NCI-H146 (cell line): ENCODE measurements around the gene CNDP2.

Experiments
- DNase-seq: peaks from one replicate; lab custom pipeline; 2025; lab: John Stamatoyannopoulos, UW

CNDP2 gene

DNA sequence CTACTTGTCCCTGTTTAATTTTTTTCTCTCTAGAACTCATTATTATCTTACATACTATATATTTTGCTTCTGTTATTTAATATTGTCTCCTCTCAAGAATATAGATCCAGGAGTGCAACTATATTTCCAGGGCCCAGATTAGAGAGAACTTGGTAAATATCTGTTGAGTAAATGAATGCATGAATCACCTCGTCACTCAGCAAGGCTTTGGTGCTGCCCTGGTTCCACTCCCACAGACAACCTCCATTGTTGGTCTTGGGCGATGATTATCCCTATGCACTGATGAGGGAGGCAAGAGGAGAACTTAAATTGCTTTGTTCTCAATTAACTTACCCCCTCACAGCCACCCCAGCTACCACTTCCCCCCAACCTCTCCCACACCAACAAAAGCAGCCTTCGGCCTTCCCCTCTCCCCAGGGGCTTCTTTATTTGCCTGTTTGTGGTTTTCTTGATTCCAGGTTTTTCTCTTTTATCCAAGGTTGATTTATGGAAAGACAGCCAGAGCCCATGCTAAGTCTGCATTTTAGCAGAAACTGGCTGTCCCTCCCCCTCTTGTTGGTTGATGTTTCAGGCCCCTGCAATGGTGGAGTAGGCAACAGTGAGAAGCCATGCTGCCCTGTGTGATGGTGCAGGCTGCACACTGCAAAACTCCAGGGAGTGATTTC lies 22.1 kb upstream of the CNDP2 start:
- no peak for DNase-seq

GRCh38 chr18:74476140-74476539 lies 20.0 kb upstream of the CNDP2 start:
- DNase-seq = peak; percentile 60

DNA sequence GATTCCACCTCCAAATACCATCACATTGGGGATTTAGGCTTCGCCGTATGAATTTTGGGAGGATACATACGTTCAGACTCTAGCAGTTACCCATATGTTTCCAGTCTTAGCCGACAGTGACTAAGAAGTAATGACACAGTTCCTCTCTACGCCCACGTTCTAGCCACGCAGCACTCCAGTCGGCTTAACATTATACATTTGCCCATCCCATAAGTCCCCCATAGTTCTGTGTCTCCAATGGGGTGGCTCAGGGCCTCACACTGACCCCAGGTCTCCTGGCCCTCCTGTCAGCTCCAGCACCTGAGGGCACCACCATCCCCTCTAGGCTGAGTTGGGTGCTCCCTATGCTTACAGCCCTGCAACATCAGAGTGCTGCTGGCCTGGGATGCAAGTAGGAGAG lies 18.4 kb upstream of the CNDP2 start:
- no peak for DNase-seq

DNA sequence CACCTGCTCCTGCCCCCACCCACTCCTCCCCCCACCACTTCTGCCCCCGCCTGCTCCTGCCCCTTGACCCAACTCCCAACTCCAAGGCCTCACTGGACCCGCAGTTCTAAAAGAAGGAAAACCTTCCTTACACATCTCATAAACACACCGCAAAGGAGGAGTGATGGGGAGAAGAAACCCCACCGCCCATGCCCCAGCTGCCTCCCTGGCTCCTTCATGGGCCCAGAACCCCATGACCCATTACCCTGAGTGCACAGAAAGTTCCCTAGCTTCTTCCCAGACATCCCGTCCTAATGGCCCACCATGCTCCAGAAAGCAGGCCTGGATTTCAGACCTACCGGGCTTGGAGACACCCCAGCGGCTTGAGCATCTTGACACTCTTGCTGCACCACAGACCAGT lies 17.8 kb upstream of the CNDP2 start:
- DNase-seq = no peak

- no peak for DNase-seq
Measured at GRCh38 chr18:74478880-74479279, 17.3 kb upstream of the CNDP2 start.

DNA sequence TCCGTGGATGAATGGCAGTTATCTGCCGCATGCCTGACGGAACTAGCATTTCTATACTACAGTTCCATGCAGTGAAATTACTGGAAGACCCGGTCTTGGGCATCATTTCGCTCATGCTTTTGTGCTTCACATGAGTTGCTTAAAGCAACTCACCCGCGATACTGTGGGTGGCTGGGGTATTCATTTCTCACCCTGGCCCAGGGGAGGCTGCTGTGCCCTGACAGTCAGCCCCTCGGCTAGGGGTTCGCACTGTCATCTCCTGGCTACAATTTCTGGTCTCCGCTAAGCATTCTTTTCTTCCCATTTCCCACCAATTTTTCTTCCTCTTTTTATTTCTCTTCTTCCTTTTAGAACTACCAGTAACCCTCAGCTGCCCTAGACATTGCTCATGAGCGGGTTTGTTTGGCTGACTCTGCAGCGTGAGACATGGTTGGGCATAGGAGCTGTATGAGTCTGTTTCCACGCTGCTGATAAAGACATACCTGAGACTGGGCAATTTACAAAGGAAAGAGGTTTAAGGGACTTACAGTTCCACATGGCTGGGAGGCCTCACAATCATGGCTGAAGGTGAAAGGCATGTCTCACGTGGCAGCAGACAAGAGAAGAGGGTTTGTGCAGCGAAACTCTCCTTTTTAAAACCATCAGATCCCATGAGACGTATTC lies 16.5 kb upstream of the CNDP2 start:
- no peak for DNase-seq

DNA sequence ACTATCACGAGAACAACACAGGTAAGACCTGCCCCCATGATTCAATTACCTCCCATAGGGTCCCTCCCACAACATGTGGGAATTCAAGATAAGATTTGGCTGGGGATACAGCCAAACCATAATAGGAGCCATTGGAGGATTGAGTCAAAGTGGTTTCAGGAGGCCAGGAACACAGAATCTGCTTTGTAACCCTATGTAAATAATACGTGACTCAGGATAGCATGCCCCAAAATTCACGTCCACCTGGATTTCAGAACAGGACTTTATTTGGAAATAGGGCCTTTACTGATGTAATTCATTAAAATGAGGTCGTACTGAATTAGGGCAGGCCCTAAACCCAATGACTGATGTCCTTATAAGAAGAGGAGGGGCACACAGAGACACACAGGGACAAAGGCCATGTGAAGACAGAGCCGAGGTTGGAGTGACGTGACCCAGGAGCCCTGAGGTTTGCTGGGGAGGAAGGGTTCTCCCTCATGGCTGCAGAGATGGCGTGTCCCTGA lies 16.0 kb upstream of the CNDP2 start:
- DNase-seq = no peak

DNA sequence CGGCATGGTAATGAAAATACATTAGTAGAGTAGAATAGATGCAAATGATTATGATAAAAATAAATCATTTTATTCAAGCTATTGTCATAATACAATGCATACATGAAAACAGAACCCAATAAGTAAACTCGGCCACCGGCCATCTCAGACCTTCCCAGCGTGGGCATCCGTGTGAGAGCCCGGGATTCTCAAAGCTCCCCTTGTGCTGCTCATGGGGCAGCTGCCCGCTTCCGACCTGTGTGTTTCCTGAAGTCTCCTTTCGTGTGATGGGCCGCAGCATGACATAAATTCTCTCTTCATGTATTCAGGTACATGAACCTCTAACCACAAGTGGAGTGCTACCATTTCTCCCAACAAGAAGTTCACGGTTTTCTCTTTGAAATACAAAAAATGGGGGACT lies 13.5 kb upstream of the CNDP2 start:
- no peak for DNase-seq

- peak; percentile 73 for DNase-seq
Measured at GRCh38 chr18:74486119-74486849, 9.9 kb upstream of the CNDP2 start.

GRCh38 chr18:74488354-74488753 lies 7.8 kb upstream of the CNDP2 start:
- no peak for DNase-seq

DNA sequence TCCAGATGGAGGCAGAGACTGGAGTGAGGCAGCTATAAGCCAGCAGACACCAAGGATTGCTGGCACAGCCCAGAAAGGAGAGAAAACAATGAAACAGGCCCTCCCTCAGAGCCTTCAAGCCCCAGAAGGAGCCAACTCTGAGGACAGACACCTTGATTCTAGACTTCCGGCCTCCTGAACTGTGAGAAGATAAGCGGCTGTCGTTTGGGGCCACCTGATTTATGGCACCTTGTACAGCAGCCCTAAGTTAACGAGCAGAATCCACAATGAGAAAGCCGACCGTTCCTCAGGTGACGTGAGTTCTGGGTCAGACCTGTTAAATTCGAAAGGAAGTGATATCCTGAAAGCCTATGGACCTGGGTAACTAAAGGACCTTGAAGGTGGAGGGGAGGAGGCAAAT lies 7.3 kb upstream of the CNDP2 start:
- DNase-seq = no peak

DNA sequence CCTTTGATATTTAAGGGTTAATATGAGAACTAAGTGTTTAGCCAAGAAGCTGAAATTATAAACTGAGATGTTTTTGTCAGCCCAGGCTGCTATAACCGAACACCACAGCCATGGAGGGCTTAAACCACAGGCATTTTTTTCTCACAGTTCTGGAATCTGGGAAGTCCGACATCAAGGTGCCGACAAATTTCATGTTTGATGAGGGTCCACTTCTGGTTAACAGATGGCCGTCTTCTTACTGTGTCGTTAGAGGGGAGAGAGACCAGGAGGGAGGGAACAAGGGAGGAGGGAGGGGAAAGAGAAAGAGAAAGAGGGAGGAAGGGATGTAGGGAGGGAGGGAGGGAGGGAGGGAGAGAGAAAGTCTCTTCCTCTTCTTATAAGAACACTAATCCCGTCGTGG lies 6.5 kb upstream of the CNDP2 start:
- no peak for DNase-seq

GRCh38 chr18:74492259-74492658 lies 3.9 kb upstream of the CNDP2 start:
- no peak for DNase-seq

- DNase-seq = peak; percentile 84
Measured at GRCh38 chr18:74493689-74494088, 2.5 kb upstream of the CNDP2 start.

GRCh38 chr18:74494514-74494913 lies 1.6 kb upstream of the CNDP2 start:
- no peak for DNase-seq

GRCh38 chr18:74496508-74497323 lies 553 bp downstream of the CNDP2 start:
- DNase-seq = peak; percentile 80

GRCh38 chr18:74497324-74497676 lies 1.1 kb downstream of the CNDP2 start:
- no peak for DNase-seq

- no peak for DNase-seq
Measured at GRCh38 chr18:74497778-74498177, 1.6 kb downstream of the CNDP2 start.

DNA sequence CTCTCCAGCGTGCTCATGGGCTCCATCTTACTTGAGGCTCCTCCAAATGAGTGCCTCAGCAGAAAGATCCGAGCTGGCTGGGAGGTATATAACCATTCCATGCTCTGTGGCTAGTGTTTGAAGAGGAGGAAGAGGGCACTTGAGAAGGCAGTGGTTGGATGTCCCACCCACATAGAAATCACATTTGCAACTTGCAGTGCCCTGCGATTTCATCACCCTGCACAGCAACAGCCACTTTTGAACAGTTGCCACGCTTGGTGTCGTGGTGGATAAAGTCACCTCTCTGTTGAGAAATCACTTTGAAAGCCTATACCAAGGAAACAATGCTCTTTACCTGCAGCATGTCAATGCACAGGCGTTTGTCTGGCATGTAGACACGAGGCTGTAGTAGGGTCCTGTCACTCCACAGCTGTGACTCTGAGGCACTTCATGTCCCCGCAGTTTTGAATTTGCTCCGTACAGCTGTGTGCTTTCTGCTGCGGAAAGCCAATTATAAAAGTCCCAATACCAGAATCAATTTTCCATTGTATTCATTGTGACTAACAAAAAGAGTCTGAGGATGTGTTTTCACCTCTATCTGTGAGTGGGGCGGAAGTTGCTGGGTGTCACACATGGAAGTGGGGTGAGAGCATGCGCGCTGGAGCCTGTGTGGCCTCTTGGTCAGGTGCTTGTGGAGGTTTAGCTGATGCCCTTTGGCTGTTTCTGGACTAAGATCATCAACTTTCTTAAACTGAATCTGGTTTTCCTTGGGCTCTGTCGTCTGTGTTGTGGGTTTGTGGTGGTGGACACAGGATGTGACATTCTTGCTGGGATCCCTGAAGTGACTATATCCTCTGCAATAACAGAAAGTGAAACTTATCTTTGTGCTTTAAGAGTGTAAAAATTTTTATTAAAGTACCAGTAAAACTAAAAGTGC lies 2.8 kb downstream of the CNDP2 start:
- no peak for DNase-seq

DNA sequence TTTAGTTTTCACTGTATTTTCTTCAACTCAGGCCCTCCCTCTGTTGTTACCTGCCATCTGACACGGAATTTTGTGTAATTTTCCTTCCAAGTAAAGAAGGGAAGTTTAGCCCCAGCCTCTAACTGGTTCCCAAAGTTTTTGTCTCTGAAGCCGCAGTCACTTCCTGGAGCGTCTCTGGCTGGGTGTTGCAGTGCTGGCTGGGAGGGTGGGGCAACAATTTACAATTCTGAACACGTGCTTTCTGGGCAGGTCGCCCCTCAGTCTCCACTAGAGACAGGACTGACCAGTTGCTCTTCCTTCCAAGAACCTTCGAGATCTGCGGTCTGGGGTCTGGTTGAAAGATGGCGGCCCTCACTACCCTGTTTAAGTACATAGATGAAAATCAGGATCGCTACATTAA lies 3.5 kb downstream of the CNDP2 start:
- no peak for DNase-seq

DNA sequence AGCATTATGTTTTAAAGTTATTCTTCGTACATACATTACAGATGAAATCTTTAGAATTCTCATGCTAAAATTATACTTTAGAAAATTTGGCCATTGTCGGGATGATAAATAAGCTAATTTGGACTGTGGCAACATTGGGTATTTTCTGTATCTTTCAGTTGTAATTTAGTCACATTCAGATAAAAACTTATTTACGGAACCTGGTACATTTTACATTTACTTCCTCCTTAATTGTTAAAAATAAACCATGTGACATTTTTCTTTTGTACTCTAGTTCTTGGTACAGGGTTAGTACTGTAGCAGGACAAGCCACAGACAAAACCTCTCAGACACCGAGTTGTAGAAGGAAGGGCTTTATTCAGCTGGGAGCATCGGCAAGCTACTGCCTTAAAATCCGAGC lies 4.2 kb downstream of the CNDP2 start:
- no peak for DNase-seq
